ENCODE data around the gene ATOH8.

Gene ATOH8

GRCh38 chr2:85755122-85756027 is 1.6 kb downstream of the ATOH8 start:
- DNase-seq: no peak

GRCh38 chr2:85756195-85756594 is 2.4 kb downstream of the ATOH8 start:
- no peak for DNase-seq

- no peak for DNase-seq
Observed at GRCh38 chr2:85756822-85757435, 3.1 kb downstream of the ATOH8 start.

- DNase-seq: no peak
Observed at GRCh38 chr2:85757860-85758259, 4.1 kb downstream of the ATOH8 start.

- no peak for DNase-seq
Observed at GRCh38 chr2:85758361-85759256, 4.8 kb downstream of the ATOH8 start.

GRCh38 chr2:85759257-85759613 is 5.4 kb downstream of the ATOH8 start:
- no peak for DNase-seq

- DNase-seq: no peak
Observed at GRCh38 chr2:85760371-85760770, 6.6 kb downstream of the ATOH8 start.

- no peak for DNase-seq
Observed at GRCh38 chr2:85760872-85761271, 7.1 kb downstream of the ATOH8 start.

- no peak for DNase-seq
Observed at GRCh38 chr2:85761512-85761944, 7.7 kb downstream of the ATOH8 start.

GRCh38 chr2:85761946-85762345 is 8.2 kb downstream of the ATOH8 start:
- DNase-seq: no peak

GRCh38 chr2:85763132-85763531 is 9.3 kb downstream of the ATOH8 start:
- no peak for DNase-seq

GRCh38 chr2:85763831-85764230 is 10.0 kb downstream of the ATOH8 start:
- DNase-seq: no peak

- DNase-seq: no peak
Observed at GRCh38 chr2:85765081-85765731, 11.4 kb downstream of the ATOH8 start.

GRCh38 chr2:85766229-85766628 is 12.4 kb downstream of the ATOH8 start:
- DNase-seq: no peak

- no peak for DNase-seq
Observed at GRCh38 chr2:85767803-85768665, 14.2 kb downstream of the ATOH8 start.

GRCh38 chr2:85768713-85769112 is 14.9 kb downstream of the ATOH8 start:
- no peak for DNase-seq

- DNase-seq: no peak
Observed at GRCh38 chr2:85769236-85769982, 15.6 kb downstream of the ATOH8 start.

GRCh38 chr2:85769983-85770362 is 16.2 kb downstream of the ATOH8 start:
- no peak for DNase-seq

GRCh38 chr2:85770369-85770768 is 16.6 kb downstream of the ATOH8 start:
- no peak for DNase-seq

GRCh38 chr2:85770786-85771409 is 17.1 kb downstream of the ATOH8 start:
- DNase-seq: no peak

- no peak for DNase-seq
Observed at GRCh38 chr2:85771486-85771885, 17.7 kb downstream of the ATOH8 start.
